ENCODE results near the gene ANTXR1. TPM values are rescaled to one million over a fixed set of nuclear protein-coding genes. Genes with fewer than 3 reads are reported as not detected.

ANTXR1 gene
- total RNA-seq, 1 donor from 2014 or later, result 7.8 TPM

- TF ChIP-seq CTCF (conservative IDR thresholded peaks at IDR 0.05; ENCODE audit: low read depth, low read length), result no peak
- no peak overlapping the region for H3K4me3 ChIP-seq (ENCODE audit: low read depth, low read length)
- DNase-seq (ENCODE audit: low read depth), result no peak
These were observed 231.9 kb downstream of the ANTXR1 start for GRCh38 chr2:69244882-69245281.

DNA sequence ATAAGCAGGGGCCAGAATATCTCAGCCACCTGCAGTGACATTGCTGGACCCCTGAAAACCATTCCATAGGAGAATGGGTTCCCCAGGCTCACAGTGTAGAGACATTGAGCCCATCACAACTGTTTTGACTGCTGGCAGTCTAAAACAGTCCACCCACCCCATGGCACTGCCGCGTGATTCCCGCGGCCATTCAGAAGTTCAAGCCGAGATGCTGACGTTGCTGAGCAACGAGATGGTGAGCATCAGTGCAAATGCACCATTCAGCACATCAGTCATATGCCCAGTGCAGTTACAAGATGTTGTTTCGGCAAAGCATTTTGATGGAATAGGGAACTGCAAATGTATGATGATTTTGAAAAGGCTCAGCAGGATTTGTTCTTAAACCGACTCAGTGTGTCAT is 234.6 kb downstream of the ANTXR1 start:
- no peak for TF ChIP-seq CTCF (conservative IDR thresholded peaks at IDR 0.05; ENCODE audit: low read depth, low read length)
- DNase-seq (ENCODE audit: low read depth), result no peak
- no peak overlapping the region for H3K4me3 ChIP-seq (ENCODE audit: low read depth, low read length)

- TF ChIP-seq CTCF (conservative IDR thresholded peaks at IDR 0.05; ENCODE audit: low read depth, low read length), result no peak
- DNase-seq (ENCODE audit: low read depth), result no peak
- no peak overlapping the region for H3K4me3 ChIP-seq (ENCODE audit: low read depth, low read length)
These were observed 235.3 kb downstream of the ANTXR1 start for GRCh38 chr2:69248232-69248631.

- no peak for DNase-seq (ENCODE audit: low read depth)
- H3K4me3 ChIP-seq (ENCODE audit: low read depth, low read length), result no peak overlapping the region
- TF ChIP-seq CTCF (conservative IDR thresholded peaks at IDR 0.05; ENCODE audit: low read depth, low read length), result no peak
These were observed 238.0 kb downstream of the ANTXR1 start for GRCh38 chr2:69250981-69251380.

DNA sequence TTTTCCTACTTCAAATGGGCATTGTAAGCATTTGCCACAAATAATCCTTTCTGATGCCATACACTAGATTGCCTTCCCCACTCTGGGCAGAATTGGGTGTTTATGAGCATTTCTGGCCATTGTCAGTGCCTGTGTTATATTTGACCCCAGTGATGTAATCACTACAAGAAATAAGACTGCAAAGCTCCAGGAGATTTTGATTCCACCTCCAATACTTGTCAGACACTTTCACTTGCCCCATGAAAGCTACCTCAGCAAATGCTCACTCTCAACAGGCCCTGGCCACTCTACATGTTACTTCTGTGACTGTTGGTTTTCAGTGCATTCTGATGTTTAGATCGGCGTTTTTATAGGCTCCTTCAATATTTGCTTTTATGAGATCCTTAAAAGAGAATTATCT is 239.0 kb downstream of the ANTXR1 start:
- no peak for DNase-seq (ENCODE audit: low read depth)
- no peak for TF ChIP-seq CTCF (conservative IDR thresholded peaks at IDR 0.05; ENCODE audit: low read depth, low read length)

GRCh38 chr2:69253112-69253511 is 240.1 kb downstream of the ANTXR1 start:
- peak; percentile 4 for DNase-seq (ENCODE audit: low read depth)
- H3K4me3 ChIP-seq (ENCODE audit: low read depth, low read length), result no peak overlapping the region
- TF ChIP-seq CTCF (conservative IDR thresholded peaks at IDR 0.05; ENCODE audit: low read depth, low read length), result no peak

More for the DNA sequence above, 239.0 kb downstream of the ANTXR1 start:
- H3K4me3 ChIP-seq (ENCODE audit: low read depth, low read length), result no peak overlapping the region

- no peak overlapping the region for H3K4me3 ChIP-seq (ENCODE audit: low read depth, low read length)
- no peak for TF ChIP-seq CTCF (conservative IDR thresholded peaks at IDR 0.05; ENCODE audit: low read depth, low read length)
- DNase-seq (ENCODE audit: low read depth), result peak; percentile 97
These were observed 240.8 kb downstream of the ANTXR1 start for GRCh38 chr2:69253611-69254301.

Data from epithelial cell of proximal tubule (primary cell).